SK-N-MC (cell line): ENCODE results near the gene GABRG3.

Source experiments
- DNase-seq: peaks from one replicate; pipeline ENCODE4 v3.0.0-alpha.2; 2011; ENCODE audit warnings: low read depth, low spot score
- H3K27ac ChIP-seq: fragments of 200-600 bp; sonication (generic); 2 replicates; pipeline ENCODE4 v1.5.1; 2016; ENCODE audit warnings: mixed run types
- H3K36me3 ChIP-seq: fragments of 200-600 bp; sonication (generic); 2 replicates; pipeline ENCODE4 v1.6.1; 2017; ENCODE audit warnings: antibody characterized with exemption, low read length, mixed read lengths; ENCODE audit not compliant: insufficient read depth
- H3K4me3 ChIP-seq: fragments of 200-600 bp; sonication (generic); 2 replicates; pipeline ENCODE4 v1.5.1; 2016
- H3K9ac ChIP-seq: fragments of 200-600 bp; sonication (generic); 2 replicates; pipeline ENCODE4 v1.8.0; 2017; ENCODE audit warnings: mixed run types, mixed read lengths; ENCODE audit not compliant: insufficient read length
- H3K9me3 ChIP-seq: fragments of 200-600 bp; sonication (generic); 2 replicates; pipeline ENCODE4 v1.6.1; 2017; ENCODE audit warnings: low read depth, mild to moderate bottlenecking, antibody characterized with exemption, low read length, moderate library complexity, mixed read lengths
- EZH2 ChIP-seq: fragments of 200-600 bp; sonication (generic); IDR thresholded peaks from one replicate; pipeline ENCODE4 v1.6.1; 2017; ENCODE audit warnings: antibody characterized with exemption
- FOXP2 ChIP-seq: optimal IDR thresholded peaks from 2 replicates; pipeline ENCODE3; 2011; ENCODE audit warnings: mild to moderate bottlenecking, moderate library complexity; ENCODE audit not compliant: insufficient read depth; ENCODE audit errors: extremely low read length, control extremely low read depth
- POLR2AphosphoS5 ChIP-seq: IDR thresholded peaks from 2 replicates; pipeline ENCODE4 v1.6.1; 2012; ENCODE audit warnings: mild to moderate bottlenecking, low read depth, low read length, borderline replicate concordance

Gene GABRG3

GRCh38 chr15:27463525-27464088 is 492.6 kb downstream of the GABRG3 start:
- no peak for DNase-seq
- Histone ChIP-seq H3K4me3 (no peak overlapping the region), H3K9ac (no peak overlapping the region), H3K27ac (no peak overlapping the region), H3K36me3 (no peaks in the 10 kb centered on the region), H3K9me3 (no peaks in the 10 kb centered on the region)
- no peak for TF ChIP-seq EZH2
- no peak for TF ChIP-seq FOXP2
- TF ChIP-seq POLR2AphosphoS5: no peak

- no peak overlapping the region for H3K9ac ChIP-seq
- no peaks in the 10 kb centered on the region for H3K9me3 ChIP-seq
- TF ChIP-seq POLR2AphosphoS5 (no peak), EZH2 (no peak), FOXP2 (no peak)
- H3K4me3 ChIP-seq: no peak overlapping the region
- DNase-seq: no peak
- no peaks in the 10 kb centered on the region for H3K36me3 ChIP-seq
- H3K27ac ChIP-seq: no peak overlapping the region
Observed at GRCh38 chr15:27464941-27465612, 494.1 kb downstream of the GABRG3 start.

DNA sequence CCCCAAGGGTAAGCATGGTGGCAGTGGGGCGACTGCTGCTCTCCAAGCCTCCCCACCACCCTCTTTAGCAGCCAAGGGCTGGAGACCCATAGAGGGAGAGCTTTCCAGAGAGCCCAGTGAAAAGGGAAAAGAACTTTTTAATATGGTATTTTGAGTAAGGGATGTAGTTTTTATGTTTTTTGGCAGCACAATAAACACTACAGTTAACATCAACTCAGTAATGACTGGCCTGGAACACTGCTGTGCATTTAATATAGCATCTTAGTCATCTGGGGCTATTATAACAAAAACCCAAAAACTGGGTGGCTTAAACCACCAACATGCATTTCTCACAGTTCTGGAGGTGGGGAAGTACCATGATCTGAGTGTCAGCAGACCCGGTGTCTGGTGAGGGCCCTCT is 495.8 kb downstream of the GABRG3 start:
- no peaks in the 10 kb centered on the region for H3K9me3 ChIP-seq
- no peaks in the 10 kb centered on the region for H3K36me3 ChIP-seq
- no peak for DNase-seq
- no peak overlapping the region for H3K27ac ChIP-seq
- no peak for TF ChIP-seq POLR2AphosphoS5
- TF ChIP-seq FOXP2: no peak
- no peak for TF ChIP-seq EZH2
- no peak overlapping the region for H3K9ac ChIP-seq
- no peak overlapping the region for H3K4me3 ChIP-seq

DNA sequence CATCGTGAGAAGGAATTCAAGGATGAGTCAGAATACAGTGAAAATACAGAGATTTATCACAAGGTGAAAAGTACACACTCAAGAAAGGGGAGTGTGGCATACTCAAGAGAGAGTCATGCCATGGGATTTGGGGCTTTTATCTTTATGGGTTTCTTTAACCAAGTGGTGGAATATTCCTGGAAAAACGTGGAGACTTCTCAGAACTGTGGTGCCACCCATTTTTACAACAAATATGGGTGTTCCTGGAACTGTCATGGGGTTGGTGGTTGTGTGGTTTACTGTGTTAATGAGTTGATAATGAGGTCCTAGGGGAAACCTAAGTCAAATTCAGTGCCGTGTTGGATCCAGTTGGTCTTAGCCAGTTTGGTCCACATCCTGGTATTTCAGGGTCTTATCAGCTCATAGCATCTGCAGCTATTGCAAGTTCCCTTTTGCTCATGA is 497.2 kb downstream of the GABRG3 start:
- TF ChIP-seq POLR2AphosphoS5 (no peak), FOXP2 (no peak), EZH2 (no peak)
- Histone ChIP-seq H3K36me3 (no peaks in the 10 kb centered on the region), H3K4me3 (no peak overlapping the region), H3K9me3 (no peaks in the 10 kb centered on the region), H3K27ac (no peak overlapping the region), H3K9ac (no peak overlapping the region)
- no peak for DNase-seq

- H3K27ac ChIP-seq: no peak overlapping the region
- TF ChIP-seq FOXP2 (no peak), EZH2 (no peak), POLR2AphosphoS5 (no peak)
- no peaks in the 10 kb centered on the region for H3K36me3 ChIP-seq
- H3K9me3 ChIP-seq: no peaks in the 10 kb centered on the region
- DNase-seq: no peak
- no peak overlapping the region for H3K4me3 ChIP-seq
- no peak overlapping the region for H3K9ac ChIP-seq
Observed at GRCh38 chr15:27473845-27474244, 502.9 kb downstream of the GABRG3 start.

DNA sequence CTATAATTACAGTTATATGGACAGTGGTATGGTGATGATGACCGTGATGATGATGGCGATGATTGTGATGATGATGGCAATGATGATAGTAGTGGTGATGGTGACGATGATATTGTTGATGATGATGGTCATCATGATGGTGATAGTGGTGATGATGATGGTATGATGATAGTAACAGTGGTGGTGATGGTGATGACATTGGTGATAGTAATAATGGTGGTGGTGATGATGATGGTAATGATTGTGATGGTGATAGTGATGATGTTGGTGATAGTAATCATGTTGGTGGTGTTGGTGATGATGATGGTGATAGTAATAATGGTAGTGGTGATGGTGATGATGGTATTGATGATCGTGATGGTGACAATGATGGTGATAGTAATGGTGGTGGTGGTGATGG is 504.4 kb downstream of the GABRG3 start:
- no peaks in the 10 kb centered on the region for H3K9me3 ChIP-seq
- no peak overlapping the region for H3K9ac ChIP-seq
- H3K27ac ChIP-seq: no peak overlapping the region
- no peaks in the 10 kb centered on the region for H3K36me3 ChIP-seq
- no peak overlapping the region for H3K4me3 ChIP-seq
- no peak for DNase-seq
- no peak for TF ChIP-seq EZH2
- TF ChIP-seq POLR2AphosphoS5: no peak
- TF ChIP-seq FOXP2: no peak

- DNase-seq: no peak
- no peak for TF ChIP-seq POLR2AphosphoS5
- TF ChIP-seq FOXP2: no peak
- no peak for TF ChIP-seq EZH2
Observed at GRCh38 chr15:27479296-27480140, 508.5 kb downstream of the GABRG3 start.

GRCh38 chr15:27480141-27480530 is 509.2 kb downstream of the GABRG3 start:
- DNase-seq: no peak
- H3K9me3 ChIP-seq: no peaks in the 10 kb centered on the region
- no peak overlapping the region for H3K4me3 ChIP-seq
- no peak overlapping the region for H3K27ac ChIP-seq
- no peaks in the 10 kb centered on the region for H3K36me3 ChIP-seq
- H3K9ac ChIP-seq: no peak overlapping the region
- TF ChIP-seq POLR2AphosphoS5 (no peak), EZH2 (no peak), FOXP2 (no peak)

More at GRCh38 chr15:27479296-27480140, 508.5 kb downstream of the GABRG3 start:
- H3K9ac ChIP-seq: no peak overlapping the region
- no peak overlapping the region for H3K4me3 ChIP-seq
- no peak overlapping the region for H3K27ac ChIP-seq
- no peaks in the 10 kb centered on the region for H3K36me3 ChIP-seq
- no peaks in the 10 kb centered on the region for H3K9me3 ChIP-seq

GRCh38 chr15:27480642-27481041 is 509.7 kb downstream of the GABRG3 start:
- Histone ChIP-seq H3K36me3 (no peaks in the 10 kb centered on the region), H3K9ac (no peak overlapping the region), H3K4me3 (no peak overlapping the region), H3K9me3 (no peaks in the 10 kb centered on the region), H3K27ac (no peak overlapping the region)
- DNase-seq: no peak
- TF ChIP-seq EZH2 (no peak), POLR2AphosphoS5 (no peak), FOXP2 (no peak)
